Esophagus squamous epithelium (tissue), 4 donors: ENCODE results near the gene DENND4A.

Experiments used
- CTCF ChIP-seq, 6 experiments: fragments of 450-650 bp in 4 of 6; fragments of 200-600 bp in 2 of 6; sonication (generic) in 2 of 6; IDR thresholded peaks; one replicate each; pipeline ENCODE4 v1.5.1; 2016 to 2019; ENCODE audit warnings: antibody characterized with exemption in 6 of 6, mild to moderate bottlenecking in 4 of 6, moderate library complexity in 4 of 6
- POLR2A ChIP-seq, 4 donors: fragments of 450-650 bp; IDR thresholded peaks; one replicate each; pipeline ENCODE4 v1.6.1; 2017; ENCODE audit warnings: antibody characterized with exemption in 4 of 4, mild to moderate bottlenecking in 4 of 4, moderate library complexity in 3 of 4

- TF ChIP-seq CTCF (IDR thresholded peaks at IDR 0.05) (no peak), POLR2A (IDR thresholded peaks at IDR 0.05) (no peak)
Observed at GRCh38 chr15:65789759-65790425, 2.2 kb downstream of the DENND4A start.
